Measurements from ENCODE around the gene KLHDC3.

Gene KLHDC3

DNA sequence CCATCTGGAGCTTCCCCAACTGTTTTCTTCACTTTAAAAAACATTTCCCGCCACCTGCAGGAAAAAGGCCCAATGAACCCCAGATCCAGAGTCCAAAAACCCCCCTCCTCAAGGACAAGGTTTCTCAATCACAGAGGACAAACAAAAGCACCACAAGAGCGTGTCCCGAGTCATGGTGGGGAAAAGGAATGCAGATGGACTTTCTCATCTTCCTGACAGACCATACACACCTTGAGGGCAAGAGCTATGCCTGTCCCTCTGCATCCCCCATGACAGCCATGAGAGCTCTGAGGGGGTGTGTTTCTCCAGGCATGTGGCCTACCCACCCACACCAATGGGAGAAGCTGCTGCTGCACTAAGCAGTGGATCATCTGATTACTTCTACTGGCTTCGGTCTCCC is 44.1 kb upstream of the KLHDC3 start:
- in situ Hi-C loops (cut with MboI; ENCODE audit: low sequenced_read_pairs, unreplicated experiment) = no loop called here
- DNase-seq (ENCODE audit: low spot score) = no peak
- TF ChIP-seq CTCF (IDR thresholded peaks at IDR 0.05; ENCODE audit: borderline replicate concordance, control extremely low read depth, extremely low read depth, insufficient read depth, missing control alignments) = no peak

GRCh38 chr6:42970871-42971612 is 43.0 kb upstream of the KLHDC3 start:
- in situ Hi-C loops (cut with MboI; ENCODE audit: low sequenced_read_pairs, unreplicated experiment) = no loop called here
- no peak for DNase-seq (ENCODE audit: low spot score)
- no peak for TF ChIP-seq CTCF (IDR thresholded peaks at IDR 0.05; ENCODE audit: borderline replicate concordance, control extremely low read depth, extremely low read depth, insufficient read depth, missing control alignments)

DNA sequence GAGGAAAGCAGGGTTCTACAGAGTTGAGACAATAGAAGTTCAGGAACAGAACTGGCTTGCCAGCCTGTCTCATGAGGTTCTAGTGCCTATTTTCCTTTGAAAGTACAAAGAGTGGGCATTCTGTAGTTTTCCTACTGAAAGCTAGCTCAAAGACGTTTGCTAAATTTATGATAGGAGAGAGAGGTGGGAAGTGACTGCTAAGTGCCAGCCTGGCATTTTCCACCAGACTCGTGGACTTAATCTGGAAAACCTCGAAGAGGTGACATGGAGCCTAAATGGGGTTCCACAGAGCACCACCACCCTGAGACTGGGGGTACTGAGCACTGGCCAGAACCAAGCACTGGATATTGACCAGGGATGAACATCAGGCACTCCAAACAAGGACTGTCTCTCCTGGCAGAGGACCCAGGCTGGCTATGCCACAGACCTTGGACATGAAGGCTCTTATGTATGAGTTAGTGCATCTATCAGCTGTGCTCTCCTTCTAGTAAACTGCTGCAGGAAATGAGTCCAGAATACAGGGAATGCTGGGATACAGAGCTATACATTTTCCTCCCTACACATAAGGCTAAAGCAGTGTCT is 42.2 kb upstream of the KLHDC3 start:
- in situ Hi-C loops (cut with MboI; ENCODE audit: low sequenced_read_pairs, unreplicated experiment) = no loop called here
- no peak for TF ChIP-seq CTCF (IDR thresholded peaks at IDR 0.05; ENCODE audit: borderline replicate concordance, control extremely low read depth, extremely low read depth, insufficient read depth, missing control alignments)
- DNase-seq (ENCODE audit: low spot score) = no peak

GRCh38 chr6:42973926-42974325 is 40.1 kb upstream of the KLHDC3 start:
- in situ Hi-C loops (cut with MboI; ENCODE audit: low sequenced_read_pairs, unreplicated experiment) = no loop called here
- DNase-seq (ENCODE audit: low spot score) = no peak
- no peak for TF ChIP-seq CTCF (IDR thresholded peaks at IDR 0.05; ENCODE audit: borderline replicate concordance, control extremely low read depth, extremely low read depth, insufficient read depth, missing control alignments)

DNA sequence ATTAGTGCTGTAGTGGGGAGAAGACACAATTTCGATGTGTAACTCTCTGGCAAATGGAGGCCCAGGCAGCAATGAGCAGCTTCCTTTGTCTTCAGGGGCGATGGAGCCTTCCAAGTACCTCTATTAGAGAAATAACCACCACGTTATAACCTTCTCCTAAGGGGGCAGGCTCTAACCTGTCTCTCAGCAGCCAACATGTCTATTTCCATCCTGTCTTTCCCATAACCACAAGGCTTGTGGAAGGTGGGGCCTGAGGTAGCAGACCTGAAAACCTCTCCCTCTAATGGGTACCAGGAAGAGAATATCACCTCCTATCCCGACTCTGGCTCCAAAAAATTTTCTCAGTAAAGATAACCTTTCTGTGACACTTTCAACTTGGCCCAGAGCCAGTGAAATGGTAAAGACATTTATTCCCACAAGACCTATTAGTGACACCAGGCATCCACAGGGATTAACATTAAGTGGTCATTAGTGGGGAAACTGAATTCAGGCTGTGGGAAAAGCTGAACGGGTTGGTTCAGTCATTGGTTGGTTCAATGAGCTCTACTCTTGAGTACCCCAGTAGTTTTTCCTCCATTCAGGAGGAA is 39.0 kb upstream of the KLHDC3 start:
- TF ChIP-seq CTCF (IDR thresholded peaks at IDR 0.05; ENCODE audit: borderline replicate concordance, control extremely low read depth, extremely low read depth, insufficient read depth, missing control alignments) = no peak
- in situ Hi-C loops (cut with MboI; ENCODE audit: low sequenced_read_pairs, unreplicated experiment) = no loop called here
- no peak for DNase-seq (ENCODE audit: low spot score)

- in situ Hi-C loops (cut with MboI; ENCODE audit: low sequenced_read_pairs, unreplicated experiment) = no loop called here
- no peak for DNase-seq (ENCODE audit: low spot score)
- TF ChIP-seq CTCF (IDR thresholded peaks at IDR 0.05; ENCODE audit: borderline replicate concordance, control extremely low read depth, extremely low read depth, insufficient read depth, missing control alignments) = no peak
Measured at GRCh38 chr6:42978487-42978838, 35.6 kb upstream of the KLHDC3 start.
